ENCODE data around the gene SAP25. TPM values are rescaled to one million over a fixed set of nuclear protein-coding genes. Genes with fewer than 3 reads are reported as not detected.

Gene SAP25
- total RNA-seq, 6 experiments from 2014 or later: 0.53 to 4.5 (median 2.2) TPM; not detected in 2

DNA sequence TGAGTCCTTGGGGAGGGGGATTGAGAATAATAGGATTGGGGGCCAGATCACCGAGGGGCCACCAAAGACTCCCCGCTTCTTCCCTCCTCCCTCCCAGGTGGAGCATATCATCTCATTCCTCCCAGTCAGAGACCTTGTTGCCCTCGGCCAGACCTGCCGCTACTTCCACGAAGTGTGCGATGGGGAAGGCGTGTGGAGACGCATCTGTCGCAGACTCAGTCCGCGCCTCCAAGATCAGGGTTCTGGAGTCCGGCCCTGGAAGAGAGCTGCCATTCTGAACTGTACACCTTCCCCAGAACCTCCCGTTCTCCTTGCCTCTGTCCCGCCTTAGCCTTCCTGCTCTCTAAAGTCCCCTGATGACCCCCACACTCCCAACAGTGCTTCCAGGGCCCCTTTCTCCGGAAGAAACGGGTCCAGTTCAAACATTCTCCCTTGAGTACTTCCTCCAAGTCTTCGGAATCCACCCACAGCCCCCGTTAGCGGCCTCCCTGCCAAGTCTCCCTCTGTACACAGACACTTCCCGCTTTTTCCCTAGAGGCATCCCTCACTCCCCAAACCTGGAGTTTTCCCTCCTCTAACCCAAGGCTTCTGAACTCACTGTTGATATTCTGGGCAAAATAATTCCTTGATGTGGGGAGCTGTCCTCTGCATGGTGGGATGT lies 16.5 kb upstream of the SAP25 start:
- no peak overlapping the region for H3K4me3 ChIP-seq
- no peaks in the 10 kb centered on the region for H3K9me3 ChIP-seq
- ATAC-seq: no peak
- H3K4me1 ChIP-seq: peaks cover 0 to 5% (median 0%) of the 10 kb centered on the region in 4 donors
- H3K36me3 ChIP-seq: no peaks in the 10 kb centered on the region
- no peaks in the 10 kb centered on the region for H3K27me3 ChIP-seq
- WGBS (ENCODE audit: insufficient coverage, low coverage, low lambda C conversion rate, missing lambda C conversion rate): 36% methylated on average over 12 of the region's 20 CpGs
- intact Hi-C loops (cut with DNase I): no loop called here
- H3K27ac ChIP-seq: no peak overlapping the region
- no peak for DNase-seq
- TF ChIP-seq, protein P1, sequence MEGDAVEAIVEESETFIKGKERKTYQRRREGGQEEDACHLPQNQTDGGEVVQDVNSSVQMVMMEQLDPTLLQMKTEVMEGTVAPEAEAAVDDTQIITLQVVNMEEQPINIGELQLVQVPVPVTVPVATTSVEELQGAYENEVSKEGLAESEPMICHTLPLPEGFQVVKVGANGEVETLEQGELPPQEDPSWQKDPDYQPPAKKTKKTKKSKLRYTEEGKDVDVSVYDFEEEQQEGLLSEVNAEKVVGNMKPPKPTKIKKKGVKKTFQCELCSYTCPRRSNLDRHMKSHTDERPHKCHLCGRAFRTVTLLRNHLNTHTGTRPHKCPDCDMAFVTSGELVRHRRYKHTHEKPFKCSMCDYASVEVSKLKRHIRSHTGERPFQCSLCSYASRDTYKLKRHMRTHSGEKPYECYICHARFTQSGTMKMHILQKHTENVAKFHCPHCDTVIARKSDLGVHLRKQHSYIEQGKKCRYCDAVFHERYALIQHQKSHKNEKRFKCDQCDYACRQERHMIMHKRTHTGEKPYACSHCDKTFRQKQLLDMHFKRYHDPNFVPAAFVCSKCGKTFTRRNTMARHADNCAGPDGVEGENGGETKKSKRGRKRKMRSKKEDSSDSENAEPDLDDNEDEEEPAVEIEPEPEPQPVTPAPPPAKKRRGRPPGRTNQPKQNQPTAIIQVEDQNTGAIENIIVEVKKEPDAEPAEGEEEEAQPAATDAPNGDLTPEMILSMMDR (IDR thresholded peaks at IDR 0.05): no peak
- TF ChIP-seq POLR2A (IDR thresholded peaks at IDR 0.05): no peak

DNA sequence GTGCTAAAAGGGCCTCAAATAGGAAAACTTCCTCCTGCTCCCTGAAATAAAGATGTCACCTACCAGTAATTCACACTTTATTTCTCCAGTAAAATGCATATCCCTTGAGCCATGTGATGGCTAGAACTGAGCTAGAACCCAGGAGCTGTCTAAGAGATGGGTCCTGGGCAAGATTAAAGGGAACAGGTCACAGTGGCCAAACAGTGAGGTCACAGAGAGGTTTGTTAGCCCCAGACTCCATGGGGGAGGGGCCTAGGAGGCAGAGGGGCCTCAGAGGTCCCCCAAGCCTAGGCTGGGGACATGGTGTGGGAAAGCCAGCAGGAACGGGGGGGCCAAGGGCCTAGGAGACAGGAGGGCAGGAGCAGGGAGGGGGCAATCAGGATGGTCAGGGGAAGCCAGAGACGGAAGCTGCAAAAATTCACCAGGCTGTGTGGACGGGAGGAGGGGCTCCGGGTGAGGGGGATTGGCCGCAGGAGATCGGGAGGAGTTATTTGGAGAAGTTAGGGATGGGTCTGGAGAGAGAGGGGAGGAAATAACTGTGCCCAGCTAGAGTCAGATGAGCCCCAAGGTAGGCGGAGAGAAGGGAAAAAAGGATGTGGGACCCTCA lies 15.7 kb upstream of the SAP25 start:
- H3K36me3 ChIP-seq: no peaks in the 10 kb centered on the region
- peaks cover 0 to 7% (median 3%) of the 10 kb centered on the region in 4 donors for H3K4me1 ChIP-seq
- ATAC-seq: no peak
- 41% methylated on average over 7 of the region's 7 CpGs for WGBS (ENCODE audit: insufficient coverage, low coverage, low lambda C conversion rate, missing lambda C conversion rate)
- TF ChIP-seq POLR2A (IDR thresholded peaks at IDR 0.05): no peak
- TF ChIP-seq, protein P1 (IDR thresholded peaks at IDR 0.05): no peak
- no peak for DNase-seq
- no peaks in the 10 kb centered on the region for H3K27me3 ChIP-seq
- intact Hi-C loops (cut with DNase I): loop anchor here in 1 of 2 donors (10.0 kb wide), 1 partner anchor 85 kb away; the partner anchor contains the start of gene GNB2
- H3K4me3 ChIP-seq: no peak overlapping the region
- H3K9me3 ChIP-seq: no peaks in the 10 kb centered on the region
- H3K27ac ChIP-seq: no peak overlapping the region

DNA sequence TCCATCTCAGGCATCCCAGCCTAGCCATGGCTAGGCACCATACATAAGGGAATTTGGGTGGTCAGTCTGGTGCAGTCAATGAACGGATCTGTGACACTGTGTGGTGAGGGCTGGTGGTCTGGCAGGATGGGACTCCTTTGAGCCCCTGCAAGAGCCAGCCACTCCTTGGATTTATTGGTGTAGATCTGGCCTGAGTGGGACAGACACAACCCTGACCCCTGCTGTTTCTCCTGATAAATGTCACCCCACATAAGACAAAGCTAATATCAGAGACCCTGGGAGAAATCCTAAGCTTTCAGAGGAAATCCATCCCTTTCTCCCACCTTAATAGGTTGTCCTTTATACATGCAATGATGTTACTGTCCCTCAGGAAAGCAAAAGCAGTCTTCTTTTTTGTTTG lies 14.7 kb upstream of the SAP25 start:
- Histone ChIP-seq H3K27ac (no peak overlapping the region), H3K4me1 (peaks cover 0 to 12% (median 3%) of the 10 kb centered on the region in 4 donors), H3K4me3 (no peak overlapping the region), H3K27me3 (no peaks in the 10 kb centered on the region), H3K9me3 (no peaks in the 10 kb centered on the region), H3K36me3 (no peaks in the 10 kb centered on the region)
- intact Hi-C loops (cut with DNase I): loop anchor here in 1 of 2 donors (10.0 kb wide), 1 partner anchor 86 kb away; the partner anchor contains the start of gene GNB2
- TF ChIP-seq POLR2A (IDR thresholded peaks at IDR 0.05): no peak
- TF ChIP-seq, protein P1 (IDR thresholded peaks at IDR 0.05): peak; percentile 20 to 44 (median 32)
- DNase-seq (no peak), ATAC-seq (no peak)
- WGBS (ENCODE audit: insufficient coverage, low coverage, low lambda C conversion rate, missing lambda C conversion rate): 100% methylated on average over 1 of the region's 1 CpG

DNA sequence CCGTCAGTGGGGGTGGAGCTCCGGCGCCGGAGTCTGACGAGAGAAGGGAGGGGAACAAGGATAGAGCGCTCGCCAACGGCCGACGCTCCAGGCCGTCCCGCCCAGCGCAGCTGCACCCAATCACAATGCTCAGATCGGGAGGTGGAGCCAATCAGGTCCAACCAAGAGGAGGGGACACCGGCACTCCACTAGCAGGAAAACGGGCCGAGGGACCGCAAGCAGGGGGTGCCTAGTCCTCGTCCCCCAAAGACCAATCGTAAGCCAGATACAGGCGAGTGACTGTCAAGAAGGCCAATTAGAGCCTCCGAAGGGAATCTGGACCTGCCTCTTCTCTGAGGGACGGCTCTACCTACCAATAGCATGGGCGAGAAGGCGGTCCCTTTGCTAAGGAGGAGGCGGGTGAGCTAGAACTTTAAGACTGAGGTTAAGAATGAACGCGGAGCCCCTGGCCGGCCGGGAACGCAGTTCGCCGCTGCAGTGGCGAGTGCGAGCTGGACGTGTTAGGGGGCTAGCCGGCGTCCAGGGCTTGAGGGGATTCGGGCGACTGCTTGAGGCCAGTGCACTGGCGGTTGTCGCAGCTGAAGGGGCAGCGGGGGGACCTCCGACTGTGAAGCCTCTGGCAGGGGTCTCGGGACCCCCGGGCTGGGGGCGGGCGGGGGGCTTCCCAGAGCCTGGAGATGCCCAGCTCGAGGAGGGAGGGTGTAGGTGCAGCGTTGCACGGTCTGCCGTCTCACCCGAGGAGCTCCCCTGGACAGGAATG lies 12.7 kb upstream of the SAP25 start, which contains the start of gene FBXO24:
Gene FBXO24 (plus strand): TSS at position 63 of the 760 bp plus-strand sequence. CDS start 298 bp downstream, at position 361.
- H3K27ac ChIP-seq: peak within 1 kb of the TSS; percentile 98 to 99 (median 99)

More for the DNA sequence above, 12.7 kb upstream of the SAP25 start, which contains the start of gene FBXO24:
- Histone ChIP-seq H3K4me3 (peak within 1 kb of the TSS; percentile 96 to 100 (median 99)), H3K9me3 (no peaks in the 10 kb centered on the region), H3K27me3 (no peaks in the 10 kb centered on the region), H3K4me1 (peaks cover 0 to 21% (median 7%) of the 10 kb centered on the region in 4 donors), H3K36me3 (peaks cover 0 to 10% (median 4%) of the 10 kb centered on the region in 4 donors)
- ATAC-seq (peak; percentile 88 to 94 (median 90)), DNase-seq (peak; percentile 100)
- 0% methylated on average over 15 of the region's 53 CpGs for WGBS (ENCODE audit: insufficient coverage, low coverage, low lambda C conversion rate, missing lambda C conversion rate)
- intact Hi-C loops (cut with DNase I): loop anchor here in 1 of 2 donors (10.0 kb wide), 1 partner anchor 88 kb away; the partner anchor contains the start of gene GNB2
- TF ChIP-seq, protein P1 (IDR thresholded peaks at IDR 0.05): no peak
- TF ChIP-seq POLR2A (IDR thresholded peaks at IDR 0.05): no peak
